Transverse colon (tissue), 3 donors: Measurements from ENCODE around the gene ZDHHC22.

Source experiments
- EP300 ChIP-seq: sonication (generic); formaldehyde crosslinking; IDR thresholded peaks from one replicate; pipeline ENCODE4 v1.6.1; 2017; ENCODE audit warnings: antibody characterized with exemption, low read depth
- POLR2A ChIP-seq: fragments of 450-650 bp; IDR thresholded peaks from one replicate; pipeline ENCODE4 v1.6.1; 2016; ENCODE audit warnings: antibody characterized with exemption, mild to moderate bottlenecking, moderate library complexity
- TF ChIP-seq, protein P1 (sequence below), 5 experiments: fragments of 200-600 bp in 3 of 5; fragments of 450-650 bp in 2 of 5; sonication (generic) in 3 of 5; IDR thresholded peaks; 1 replicate in 2 of 5; 2 replicates in 3 of 5; pipeline ENCODE4 v1.5.1; 2016 to 2017; ENCODE audit warnings: antibody characterized with exemption in 5 of 5, inconsistent platforms in 3 of 5, mild to moderate bottlenecking in 2 of 5, moderate library complexity in 1 of 5

- TF ChIP-seq, protein P1, sequence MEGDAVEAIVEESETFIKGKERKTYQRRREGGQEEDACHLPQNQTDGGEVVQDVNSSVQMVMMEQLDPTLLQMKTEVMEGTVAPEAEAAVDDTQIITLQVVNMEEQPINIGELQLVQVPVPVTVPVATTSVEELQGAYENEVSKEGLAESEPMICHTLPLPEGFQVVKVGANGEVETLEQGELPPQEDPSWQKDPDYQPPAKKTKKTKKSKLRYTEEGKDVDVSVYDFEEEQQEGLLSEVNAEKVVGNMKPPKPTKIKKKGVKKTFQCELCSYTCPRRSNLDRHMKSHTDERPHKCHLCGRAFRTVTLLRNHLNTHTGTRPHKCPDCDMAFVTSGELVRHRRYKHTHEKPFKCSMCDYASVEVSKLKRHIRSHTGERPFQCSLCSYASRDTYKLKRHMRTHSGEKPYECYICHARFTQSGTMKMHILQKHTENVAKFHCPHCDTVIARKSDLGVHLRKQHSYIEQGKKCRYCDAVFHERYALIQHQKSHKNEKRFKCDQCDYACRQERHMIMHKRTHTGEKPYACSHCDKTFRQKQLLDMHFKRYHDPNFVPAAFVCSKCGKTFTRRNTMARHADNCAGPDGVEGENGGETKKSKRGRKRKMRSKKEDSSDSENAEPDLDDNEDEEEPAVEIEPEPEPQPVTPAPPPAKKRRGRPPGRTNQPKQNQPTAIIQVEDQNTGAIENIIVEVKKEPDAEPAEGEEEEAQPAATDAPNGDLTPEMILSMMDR (IDR thresholded peaks at IDR 0.05), result no peak
- TF ChIP-seq POLR2A, result no peak
- no peak for TF ChIP-seq EP300
Measured at GRCh38 chr14:77122526-77123125, 19.0 kb downstream of the ZDHHC22 start.
